HG02870 (cell line): ENCODE measurements around the gene SOWAHB.

Source experiments
- ATAC-seq: cut with Tn5 transposase; IDR thresholded peaks from one replicate; pipeline ENCODE4 v1.9.1; 2021; ENCODE audit warnings: mild to moderate bottlenecking, moderate library complexity; ENCODE audit not compliant: unreplicated experiment

SOWAHB gene

DNA sequence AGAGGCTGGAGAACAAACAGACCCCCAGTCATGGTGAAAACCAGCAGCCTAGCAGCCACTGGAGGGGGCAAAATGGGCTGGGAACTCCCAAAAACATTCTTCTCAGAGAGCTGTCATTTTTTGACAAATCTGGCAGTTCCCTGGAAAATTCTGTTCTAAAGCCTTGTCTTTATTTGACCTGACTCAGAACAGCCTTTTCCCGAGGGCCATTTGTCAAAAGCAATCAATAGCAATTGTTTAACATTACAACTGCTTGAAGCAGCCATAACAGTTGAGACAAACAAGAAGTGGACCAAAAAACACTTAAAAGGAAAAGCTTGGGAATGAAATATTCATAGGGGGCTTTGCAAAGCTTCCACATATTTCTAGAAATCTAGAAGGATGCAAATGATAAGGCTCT, 39.6 kb downstream of the SOWAHB start:
- ATAC-seq, result no peak

DNA sequence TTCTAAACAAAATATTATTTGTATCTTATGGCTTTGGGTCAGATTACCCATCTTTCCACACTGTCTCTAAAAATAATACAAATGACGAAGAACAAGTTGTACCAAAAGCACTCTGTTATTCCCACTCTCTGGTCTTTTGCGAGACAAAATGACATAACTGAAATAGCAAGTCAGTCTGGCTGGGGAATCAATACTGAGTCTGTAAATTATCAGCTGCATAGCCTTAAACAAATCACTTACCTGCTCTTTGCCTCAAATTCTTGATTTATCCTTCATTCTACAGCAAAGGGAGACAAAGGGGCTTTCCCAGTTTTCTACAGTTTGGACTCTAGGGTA, 40.9 kb downstream of the SOWAHB start:
- no peak for ATAC-seq

- ATAC-seq, result no peak
Observed at GRCh38 chr4:76856243-76857073, 41.5 kb downstream of the SOWAHB start.

DNA sequence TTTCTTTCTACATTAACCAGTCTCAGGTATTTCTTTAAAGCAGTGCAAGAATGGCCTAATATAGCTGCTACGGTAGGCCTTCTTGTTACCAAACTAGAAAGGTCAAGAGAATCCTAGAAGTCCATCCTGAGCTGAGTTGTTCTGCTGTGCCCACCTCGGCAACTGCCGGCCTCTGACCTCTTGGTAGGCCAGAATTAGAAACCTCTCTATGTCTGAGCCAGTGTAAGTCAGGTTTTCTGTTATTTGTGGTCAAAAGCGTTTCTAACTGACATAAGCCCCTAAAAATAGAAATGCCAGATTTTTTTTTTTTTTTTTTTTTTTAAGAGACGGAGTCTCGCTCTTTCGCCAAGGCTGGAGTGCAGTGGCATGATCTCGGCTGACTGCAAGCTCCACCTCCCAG, 43.1 kb downstream of the SOWAHB start:
- no peak for ATAC-seq

GRCh38 chr4:76851375-76851774, 46.6 kb downstream of the SOWAHB start:
- ATAC-seq, result no peak

DNA sequence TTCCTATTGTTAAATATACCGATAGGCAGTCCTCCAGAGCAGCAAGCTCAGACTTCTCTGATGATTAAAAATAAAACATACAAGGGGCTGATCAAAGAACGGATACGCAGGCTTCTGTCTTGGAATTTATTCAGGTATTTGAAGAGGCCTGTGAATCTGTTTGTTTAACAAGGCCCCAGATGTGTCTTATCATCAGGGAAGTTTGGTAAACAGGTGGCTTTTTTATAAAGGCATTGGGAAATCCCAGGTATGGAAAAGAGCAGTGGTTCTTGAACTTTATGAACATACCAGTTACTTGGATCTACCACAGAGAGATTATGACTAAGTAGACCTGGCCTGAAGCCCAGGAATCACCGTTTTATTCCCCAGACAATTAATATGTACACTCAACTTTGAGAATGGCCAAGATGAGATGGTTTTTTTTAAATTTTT, 47.9 kb downstream of the SOWAHB start:
- ATAC-seq, result no peak
